Suprapubic skin (tissue), 4 donors: ENCODE results near the gene GPA33. TPM values are rescaled to one million over a fixed set of nuclear protein-coding genes. Genes with fewer than 3 reads are reported as not detected.

Experiments used
- total RNA-seq, 4 donors: library from RNA; depleted of rRNA; stranded (reverse); fragments of >200 nt; gene quantifications; one replicate each; pipeline ENCODE4 v1.1.0, GENCODE V29; 2016

Gene GPA33
- total RNA-seq, 4 donors from 2014 or later, result 0.15 TPM; not detected in 3

Other genes with a start within 250 kb of the GPA33 start
- 10 to 100 TPM; 11.3 to 14.3 (median 13.0) TPM for gene TADA1, start 214.1 kb downstream of the GPA33 start, total RNA-seq
- under 1 TPM in 3 of 4 donors, not detected in 1; 0.47 to 0.70 (median 0.48) TPM for gene ILDR2, start 114.8 kb downstream of the GPA33 start, total RNA-seq
- gene MAEL, start 101.1 kb downstream of the GPA33 start, total RNA-seq, result not detected
- under 1 TPM in 1 of 4 donors, not detected in 3; 0.29 TPM for gene STYXL2, start 3.7 kb upstream of the GPA33 start, total RNA-seq
- gene POU2F1, start 130.5 kb upstream of the GPA33 start, total RNA-seq, result 10 to 100 TPM in 3 of 4 donors, 1 to 10 TPM in 1; 8.4 to 32.1 (median 17.5) TPM